Skeletal muscle satellite cell (primary cell): ENCODE measurements around the gene GAB3.

ENCODE experiments used
- H3K27me3 ChIP-seq: 2 replicates; pipeline ENCODE4 v1.7.0; 2013; ENCODE audit warnings: low read length; ENCODE audit not compliant: control insufficient read depth, insufficient read depth
- H3K36me3 ChIP-seq: 2 replicates; pipeline ENCODE4 v1.7.0; 2013; ENCODE audit warnings: mild to moderate bottlenecking, control low read depth, low read length; ENCODE audit not compliant: insufficient read depth
- H3K4me1 ChIP-seq: 2 replicates; pipeline ENCODE4 v1.7.0; 2013; ENCODE audit warnings: low read length; ENCODE audit not compliant: control insufficient read depth, insufficient read depth
- H3K4me2 ChIP-seq: 2 replicates; pipeline ENCODE4 v1.7.0; 2013; ENCODE audit warnings: mild to moderate bottlenecking, low read length
- H3K4me3 ChIP-seq: 2 replicates; pipeline ENCODE4 v1.7.0; 2013; ENCODE audit warnings: low read length
- H3K9ac ChIP-seq: 2 replicates; pipeline ENCODE4 v1.7.0; 2013; ENCODE audit warnings: mild to moderate bottlenecking, low read depth, low read length, moderate library complexity
- H3K9me3 ChIP-seq: replicated peaks from 2 replicates; pipeline ENCODE4 v1.7.0; 2013; ENCODE audit warnings: mild to moderate bottlenecking, control low read depth, low read length

The GAB3 gene

DNA sequence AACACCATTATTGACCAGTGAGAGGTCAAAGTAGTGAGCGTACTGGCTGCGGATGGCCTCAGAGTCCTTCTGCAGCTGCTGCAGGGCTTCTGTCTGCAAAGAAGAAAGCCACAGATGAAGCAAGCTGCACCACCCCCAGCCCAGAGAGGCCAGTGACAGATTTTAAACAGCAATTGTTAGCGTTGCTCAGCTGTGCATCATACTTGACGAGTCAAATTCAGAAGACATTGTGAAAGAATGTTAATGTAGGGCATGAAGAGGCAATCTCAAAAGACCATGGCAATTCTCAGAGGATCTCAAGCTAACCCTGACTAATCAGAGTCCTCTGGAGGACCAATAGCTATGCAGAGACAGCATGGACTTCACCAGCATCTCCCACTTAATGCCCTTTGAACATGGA is 28.4 kb upstream of the GAB3 start:
- Histone ChIP-seq H3K27me3 (no peaks in the 10 kb centered on the region), H3K9ac (no peak overlapping the region), H3K36me3 (peaks cover 26% of the 10 kb centered on the region), H3K4me2 (no peak overlapping the region), H3K4me1 (peaks cover 22% of the 10 kb centered on the region), H3K4me3 (no peak overlapping the region), H3K9me3 (no peaks in the 10 kb centered on the region)

DNA sequence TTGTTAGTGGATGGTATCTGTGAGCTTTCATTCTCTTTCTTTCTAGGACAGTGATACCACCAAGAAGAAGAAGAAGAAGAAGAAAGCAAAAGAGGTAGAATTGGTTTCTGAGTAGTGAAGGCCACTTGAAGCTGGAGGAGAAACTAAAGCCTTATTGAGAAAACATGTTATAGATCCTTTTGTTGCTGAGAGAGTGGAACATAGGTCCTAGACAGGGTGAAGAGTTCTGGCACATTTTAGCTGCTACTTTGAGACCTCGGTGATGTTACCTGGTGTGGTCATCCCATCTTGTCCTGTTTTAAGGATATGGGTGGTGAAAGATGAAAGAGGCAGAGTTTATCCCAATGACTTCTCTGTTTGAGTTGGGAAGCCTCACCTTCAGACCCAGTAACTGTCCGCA is 25.9 kb upstream of the GAB3 start:
- Histone ChIP-seq H3K9ac (no peak overlapping the region), H3K4me3 (no peak overlapping the region), H3K9me3 (no peaks in the 10 kb centered on the region), H3K4me1 (peaks cover 17% of the 10 kb centered on the region), H3K36me3 (peaks cover 31% of the 10 kb centered on the region), H3K4me2 (no peak overlapping the region), H3K27me3 (no peaks in the 10 kb centered on the region)

DNA sequence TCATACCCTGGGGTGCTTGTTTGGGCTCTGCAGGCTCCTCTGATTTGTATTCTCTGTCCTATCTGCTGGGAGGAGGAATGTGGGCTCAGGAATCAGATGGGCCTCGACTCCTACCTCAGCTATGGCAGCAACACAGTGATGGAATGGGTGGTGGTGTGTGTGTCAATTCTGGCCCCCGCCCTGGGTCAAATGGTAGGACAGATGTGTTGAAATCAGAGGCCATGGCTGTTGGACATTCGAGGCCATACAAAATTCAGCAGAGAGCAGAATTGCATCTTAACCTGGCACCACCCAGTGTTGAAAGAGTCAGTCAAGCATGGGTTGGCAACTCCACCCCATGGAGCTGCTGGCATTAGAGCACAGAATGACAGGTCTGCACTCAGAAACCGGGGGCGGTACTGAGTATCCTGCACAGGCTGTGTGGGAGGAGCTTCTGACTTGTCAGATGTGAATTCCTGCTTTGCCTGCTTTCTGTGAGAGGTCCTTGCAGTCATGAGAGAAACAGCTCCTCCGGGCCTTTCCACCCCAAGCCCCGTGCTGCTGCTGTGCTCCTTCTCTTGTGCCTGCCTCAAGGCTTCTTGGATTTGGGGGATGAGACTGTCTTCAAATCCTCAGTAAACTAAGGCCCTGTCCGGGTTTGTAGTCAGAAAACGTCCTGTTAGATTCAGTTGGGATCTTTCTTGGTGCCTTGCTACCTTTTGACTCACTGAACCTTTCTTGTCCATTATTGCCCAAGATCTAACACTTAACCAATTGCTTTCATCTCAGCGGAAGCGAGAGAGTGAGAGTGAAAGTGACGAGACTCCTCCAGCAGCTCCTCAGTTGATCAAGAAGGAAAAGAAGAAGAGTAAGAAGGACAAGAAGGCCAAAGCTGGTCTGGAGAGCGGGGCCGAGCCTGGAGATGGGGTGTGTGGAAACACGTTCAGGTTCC is 24.8 kb upstream of the GAB3 start:
- H3K4me2 ChIP-seq = no peak overlapping the region
- peaks cover 32% of the 10 kb centered on the region for H3K36me3 ChIP-seq
- H3K9me3 ChIP-seq = no peaks in the 10 kb centered on the region
- H3K4me1 ChIP-seq = peaks cover 14% of the 10 kb centered on the region
- no peak overlapping the region for H3K4me3 ChIP-seq
- H3K27me3 ChIP-seq = no peaks in the 10 kb centered on the region
- H3K9ac ChIP-seq = no peak overlapping the region

DNA sequence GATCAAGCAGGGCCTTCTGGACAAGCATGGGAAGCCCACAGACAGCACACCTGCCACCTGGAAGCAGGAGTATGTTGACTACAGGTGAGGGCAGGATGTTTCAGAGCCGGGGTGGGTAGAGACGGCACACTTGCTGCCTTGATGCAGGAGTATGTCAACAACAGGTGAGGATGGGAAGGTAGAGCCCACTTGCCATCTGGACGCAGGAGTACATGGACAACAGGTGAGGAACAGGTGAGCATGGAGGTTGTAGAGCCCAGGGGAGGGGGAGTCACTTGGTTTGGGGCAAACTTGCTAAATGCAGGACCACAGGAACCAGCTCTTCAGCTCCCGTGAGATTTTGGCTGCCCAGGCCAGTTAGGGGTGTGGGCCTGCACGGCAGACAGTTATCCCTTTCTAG is 23.7 kb upstream of the GAB3 start:
- Histone ChIP-seq H3K36me3 (peaks cover 39% of the 10 kb centered on the region), H3K27me3 (no peaks in the 10 kb centered on the region), H3K4me2 (no peak overlapping the region), H3K9ac (no peak overlapping the region), H3K9me3 (no peaks in the 10 kb centered on the region), H3K4me3 (no peak overlapping the region), H3K4me1 (peaks cover 14% of the 10 kb centered on the region)

DNA sequence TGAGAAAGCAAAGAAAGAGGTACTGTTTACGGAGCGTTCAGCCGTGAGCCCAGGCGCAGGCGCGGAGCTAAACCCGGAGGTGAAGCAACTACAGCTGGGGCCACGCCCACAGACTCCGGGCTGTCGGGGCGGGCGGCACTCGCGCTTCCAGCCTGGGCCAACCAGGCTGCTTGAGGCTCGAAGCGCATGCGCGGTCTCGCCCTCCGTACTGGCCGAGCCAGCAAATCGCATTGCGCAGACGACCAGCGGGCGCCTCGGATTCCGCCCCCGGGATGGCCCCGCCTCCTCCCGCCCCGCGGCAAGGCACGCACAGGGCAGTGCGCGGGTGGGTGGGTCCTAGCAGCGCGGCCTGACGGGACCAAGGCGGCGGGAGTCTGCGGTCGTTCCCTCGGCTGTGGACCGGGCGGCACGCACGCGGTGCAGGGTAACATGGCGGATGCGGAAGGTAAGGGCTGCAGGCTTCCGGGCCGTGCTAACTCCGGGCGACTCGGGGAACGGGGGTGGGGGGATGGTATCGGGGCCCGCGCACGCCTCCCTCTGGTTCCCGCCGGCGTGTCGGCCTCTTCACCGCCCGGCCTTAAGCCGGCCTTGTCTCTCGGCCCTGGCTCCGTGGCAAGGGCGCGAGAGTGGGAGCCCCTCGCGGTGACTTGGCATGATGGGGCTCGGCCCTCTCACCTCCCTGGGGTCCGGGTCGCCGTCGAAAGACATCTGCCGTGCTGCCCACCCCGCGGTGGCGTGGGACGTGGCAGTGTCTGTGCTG is 11.8 kb upstream of the GAB3 start, which contains the start of gene DKC1:
DKC1 (plus strand) TSS at position 328 of the 760 bp plus-strand sequence; CDS start at position 430, 102 bp downstream.
- Histone ChIP-seq H3K4me3 (peak within 1 kb of the TSS; percentile 74), H3K9me3 (no peaks in the 10 kb centered on the region), H3K4me2 (peak within 1 kb of the TSS; percentile 93), H3K9ac (peak within 1 kb of the TSS; percentile 83), H3K27me3 (no peaks in the 10 kb centered on the region), H3K4me1 (no peaks in the 10 kb centered on the region), H3K36me3 (peaks cover 22% of the 10 kb centered on the region)

DNA sequence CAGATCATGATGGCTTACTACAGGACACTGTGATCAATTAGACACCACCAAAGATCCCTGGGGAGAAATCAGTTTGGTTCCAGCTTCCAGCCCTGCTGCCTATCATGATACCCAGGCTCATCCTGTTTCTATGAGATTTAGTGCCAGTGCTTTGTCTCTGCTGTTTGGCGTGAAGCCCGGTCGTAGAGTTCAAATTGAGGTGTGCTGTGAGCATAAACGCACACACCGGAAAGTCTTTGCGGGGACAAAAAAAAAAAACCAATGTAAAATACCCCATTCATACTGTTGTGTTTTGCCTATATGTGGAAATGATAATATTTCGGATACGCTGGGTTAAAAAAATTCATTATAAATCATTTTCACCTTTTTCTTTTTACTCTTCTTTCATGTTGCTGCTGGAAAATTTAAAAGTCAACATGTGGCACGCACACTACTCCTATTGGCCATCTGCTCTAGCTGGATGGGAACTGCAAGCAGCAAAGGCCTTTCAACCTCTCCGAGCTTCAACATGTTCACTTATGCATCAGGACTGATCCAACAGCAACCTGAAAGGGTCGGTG is 11.2 kb upstream of the GAB3 start:
- Histone ChIP-seq H3K36me3 (peaks cover 18% of the 10 kb centered on the region), H3K4me3 (peak overlapping the region; percentile 74), H3K4me2 (peak overlapping the region; percentile 93), H3K4me1 (no peaks in the 10 kb centered on the region), H3K27me3 (no peaks in the 10 kb centered on the region), H3K9me3 (no peaks in the 10 kb centered on the region), H3K9ac (peak overlapping the region; percentile 83)

DNA sequence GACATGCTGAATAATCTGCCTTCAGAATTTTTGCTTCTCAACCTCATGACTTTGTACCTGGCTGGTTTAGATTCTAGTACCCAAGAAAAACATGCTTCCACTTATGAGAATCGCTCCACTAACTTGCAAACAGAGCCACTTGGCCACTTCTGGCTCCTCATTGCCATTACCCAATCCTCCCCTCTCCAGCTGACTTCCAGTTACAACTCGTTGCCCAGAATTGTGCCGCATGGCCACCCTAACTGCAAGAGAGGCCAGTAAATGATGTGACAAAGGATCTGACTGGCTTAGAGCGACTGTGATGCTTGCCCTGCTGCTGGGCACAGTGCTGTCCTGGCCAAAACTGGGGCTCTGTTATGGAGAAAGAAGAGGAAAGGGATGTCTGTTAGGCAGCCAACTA is 7.8 kb upstream of the GAB3 start:
- Histone ChIP-seq H3K4me3 (no peak overlapping the region), H3K9me3 (no peaks in the 10 kb centered on the region), H3K27me3 (no peaks in the 10 kb centered on the region), H3K9ac (no peak overlapping the region), H3K4me2 (no peak overlapping the region), H3K36me3 (no peaks in the 10 kb centered on the region), H3K4me1 (no peaks in the 10 kb centered on the region)

DNA sequence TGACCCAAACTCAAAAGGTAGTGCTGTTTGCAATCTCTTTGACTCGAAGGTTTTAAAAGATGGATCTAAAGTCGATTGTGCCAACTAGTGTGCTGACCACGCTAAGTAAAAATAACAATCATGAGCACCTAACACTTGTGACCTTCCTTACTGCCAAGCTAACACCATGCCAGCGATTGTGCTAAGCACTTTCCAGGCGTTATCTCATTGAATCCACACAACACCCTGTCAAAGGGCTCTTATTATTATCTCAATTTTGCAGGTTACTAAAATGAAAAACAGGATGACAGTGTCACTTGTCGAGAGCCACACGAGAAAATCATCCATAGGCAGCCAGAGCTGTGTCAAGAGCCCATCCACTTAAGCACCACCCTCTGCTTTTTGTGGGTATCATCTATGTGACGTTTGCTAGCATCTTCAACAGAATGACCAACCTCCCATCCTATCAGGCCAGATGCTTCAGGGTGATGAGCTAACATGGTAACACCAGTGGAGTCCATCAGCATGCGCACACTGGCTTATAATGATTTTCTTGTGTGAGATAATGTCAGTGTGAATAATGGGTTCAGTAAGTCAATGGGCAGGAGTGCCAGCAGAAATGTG is 893 bp upstream of the GAB3 start:
- Histone ChIP-seq H3K27me3 (peaks cover 3% of the 10 kb centered on the region), H3K9ac (no peak overlapping the region), H3K4me1 (no peaks in the 10 kb centered on the region), H3K4me3 (no peak overlapping the region), H3K9me3 (no peaks in the 10 kb centered on the region), H3K36me3 (no peaks in the 10 kb centered on the region), H3K4me2 (no peak overlapping the region)

DNA sequence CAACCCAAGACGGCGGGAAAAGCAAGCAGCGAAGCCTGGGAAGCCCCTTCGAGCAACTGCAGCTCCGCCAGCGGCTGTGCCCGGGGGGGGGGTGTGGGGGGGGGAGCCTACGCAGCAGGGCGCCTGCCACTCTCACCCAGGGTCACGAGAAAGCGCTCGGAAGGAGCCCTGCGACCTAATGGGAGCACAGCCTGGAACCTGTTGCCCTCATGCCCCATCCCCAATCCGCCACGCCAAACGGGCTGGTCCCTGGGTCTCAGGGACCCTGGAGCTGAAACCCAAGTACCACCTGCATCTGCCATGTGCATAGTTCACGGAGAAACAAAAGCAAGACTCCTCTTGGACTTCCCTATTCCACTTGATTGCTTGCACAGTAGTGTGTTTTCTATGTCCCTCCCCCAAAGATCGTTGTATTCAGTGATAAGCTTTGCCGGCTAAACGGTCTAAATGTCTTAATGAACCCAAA is 359 bp upstream of the GAB3 start:
- peaks cover 3% of the 10 kb centered on the region for H3K27me3 ChIP-seq
- peak overlapping the region; percentile 87 for H3K4me2 ChIP-seq
- no peaks in the 10 kb centered on the region for H3K9me3 ChIP-seq
- no peaks in the 10 kb centered on the region for H3K4me1 ChIP-seq
- H3K9ac ChIP-seq = no peak overlapping the region
- H3K4me3 ChIP-seq = peak overlapping the region; percentile 73
- no peaks in the 10 kb centered on the region for H3K36me3 ChIP-seq

DNA sequence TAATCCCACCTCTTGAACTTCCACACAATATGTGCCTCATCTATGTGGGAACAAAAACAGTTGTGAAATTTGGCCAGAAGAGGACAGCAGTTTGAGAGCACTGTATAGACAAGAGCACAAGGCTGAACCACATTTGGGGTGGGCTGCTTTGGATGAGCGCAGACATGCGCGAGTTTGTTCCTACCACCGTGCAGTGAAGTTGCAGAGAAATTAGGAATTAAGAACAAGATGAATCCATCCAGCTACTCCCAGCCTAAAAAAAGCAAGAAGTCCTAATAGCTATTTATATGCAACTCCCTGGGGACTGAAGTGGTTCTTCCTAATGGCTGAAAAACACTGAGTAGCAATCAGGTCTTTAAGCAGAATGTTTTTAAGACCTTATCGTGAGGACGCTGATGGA is 1.0 kb downstream of the GAB3 start:
- Histone ChIP-seq H3K4me1 (no peaks in the 10 kb centered on the region), H3K36me3 (no peaks in the 10 kb centered on the region), H3K27me3 (peaks cover 3% of the 10 kb centered on the region), H3K9ac (peak overlapping the region; percentile 71), H3K4me3 (peak overlapping the region; percentile 73), H3K4me2 (peak overlapping the region; percentile 87), H3K9me3 (no peaks in the 10 kb centered on the region)
